ENCODE measurements around the gene USP2. TPM values are rescaled to one million over a fixed set of nuclear protein-coding genes. Genes with fewer than 3 reads are reported as not detected.

Gene USP2
- total RNA-seq, 1 donor from 2014 or later: 5.1 TPM

- H3K4me1 ChIP-seq: peaks cover 38% of the 10 kb centered on the region
- intact Hi-C loops (cut with DNase I): no loop called here
- H3K27ac ChIP-seq: peak overlapping the region; percentile 36
- TF ChIP-seq CTCF (IDR thresholded peaks at IDR 0.05): no peak
- ATAC-seq (peak; percentile 31), DNase-seq (no peak)
- no peaks in the 10 kb centered on the region for H3K36me3 ChIP-seq
- H3K27me3 ChIP-seq (ENCODE audit: low read depth): peaks cover 18% of the 10 kb centered on the region
- no peak overlapping the region for H3K4me3 ChIP-seq
- H3K9me3 ChIP-seq: no peaks in the 10 kb centered on the region
These were observed 13.1 kb downstream of the USP2 start for GRCh38 chr11:119368121-119369034.

GRCh38 chr11:119367661-119368120 is 13.8 kb downstream of the USP2 start:
- no peak overlapping the region for H3K4me3 ChIP-seq
- H3K9me3 ChIP-seq: no peaks in the 10 kb centered on the region
- peaks cover 21% of the 10 kb centered on the region for H3K27me3 ChIP-seq (ENCODE audit: low read depth)
- intact Hi-C loops (cut with DNase I): no loop called here
- peaks cover 45% of the 10 kb centered on the region for H3K4me1 ChIP-seq
- ATAC-seq: no peak
- TF ChIP-seq CTCF (IDR thresholded peaks at IDR 0.05): no peak
- no peaks in the 10 kb centered on the region for H3K36me3 ChIP-seq
- DNase-seq: no peak
- H3K27ac ChIP-seq: peak overlapping the region; percentile 36

GRCh38 chr11:119366690-119367620 is 14.5 kb downstream of the USP2 start:
- TF ChIP-seq CTCF (IDR thresholded peaks at IDR 0.05): no peak
- intact Hi-C loops (cut with DNase I): no loop called here
- Histone ChIP-seq H3K9me3 (no peaks in the 10 kb centered on the region), H3K27me3 (ENCODE audit: low read depth) (peaks cover 21% of the 10 kb centered on the region), H3K4me1 (peaks cover 51% of the 10 kb centered on the region), H3K4me3 (no peak overlapping the region), H3K36me3 (no peaks in the 10 kb centered on the region), H3K27ac (no peak overlapping the region)
- ATAC-seq (no peak), DNase-seq (no peak)

GRCh38 chr11:119365071-119365591 is 16.4 kb downstream of the USP2 start:
- Histone ChIP-seq H3K9me3 (no peaks in the 10 kb centered on the region), H3K27me3 (ENCODE audit: low read depth) (peaks cover 21% of the 10 kb centered on the region), H3K36me3 (no peaks in the 10 kb centered on the region), H3K4me3 (no peak overlapping the region), H3K4me1 (peaks cover 54% of the 10 kb centered on the region), H3K27ac (no peak overlapping the region)
- DNase-seq (no peak), ATAC-seq (no peak)
- no peak for TF ChIP-seq CTCF (IDR thresholded peaks at IDR 0.05)
- intact Hi-C loops (cut with DNase I): no loop called here
